ENCODE measurements around the gene USP24.

DNA sequence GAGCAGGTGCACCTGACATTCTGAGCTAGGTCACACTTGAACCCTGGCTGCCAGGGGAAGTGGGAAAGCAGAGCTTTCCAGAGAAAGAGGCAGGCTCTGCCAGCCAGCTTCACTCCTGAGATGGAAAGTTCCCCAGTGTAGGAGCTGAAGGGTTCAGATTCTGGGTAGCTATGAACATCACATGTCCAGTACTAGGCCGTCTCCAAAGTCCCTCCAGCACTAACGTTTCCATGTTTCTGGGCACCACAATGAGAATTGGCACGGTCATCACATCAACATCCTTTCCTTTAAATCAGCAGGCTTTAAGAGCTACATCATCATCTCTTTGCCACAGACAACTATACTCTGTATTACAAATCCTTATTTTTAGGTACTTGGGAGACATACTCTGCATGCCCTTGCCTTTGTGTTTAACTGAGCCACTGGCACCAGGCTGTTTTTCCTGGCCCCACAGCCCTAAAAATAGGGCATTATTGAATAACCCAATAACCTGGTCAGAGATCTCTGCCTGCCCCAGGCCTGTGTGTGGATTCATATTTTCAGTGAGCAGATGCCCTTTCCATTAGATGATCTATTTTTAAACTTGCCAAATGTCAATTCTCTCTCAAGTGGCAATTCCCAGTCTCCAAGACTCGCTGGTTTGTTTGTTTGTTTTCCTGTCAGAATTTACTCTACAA is 35.4 kb upstream of the USP24 start:
- TF ChIP-seq EZH2 (IDR thresholded peaks at IDR 0.05) (no peak), POLR2AphosphoS5 (IDR thresholded peaks at IDR 0.05; ENCODE audit: borderline replicate concordance, low read depth, low read length) (no peak)

Measured in SK-N-MC (cell line).